H9 (cell line): ENCODE data around the gene SGCE. TPM values are rescaled to one million over a fixed set of nuclear protein-coding genes. Genes with fewer than 3 reads are reported as not detected.

Source experiments
- DNase-seq: peaks from one replicate; pipeline ENCODE4 v3.0.0-alpha.2; 2017
- H2AFZ ChIP-seq: one replicate; pipeline ENCODE4 v1.6.1; 2013; ENCODE audit warnings: mild to moderate bottlenecking, low read length, control low read depth, moderate library complexity
- H2AK5ac ChIP-seq: 2 replicates; pipeline ENCODE4 v1.6.1; 2013; ENCODE audit warnings: low read length, control low read depth, mixed read lengths; ENCODE audit not compliant: insufficient read length
- H2BK120ac ChIP-seq: one replicate; pipeline ENCODE4 v1.6.1; 2013; ENCODE audit warnings: low read depth, mild to moderate bottlenecking, low read length, control low read depth, inconsistent platforms; ENCODE audit not compliant: poor library complexity, severe bottlenecking
- H2BK12ac ChIP-seq: 2 replicates; pipeline ENCODE4 v1.6.1; 2013; ENCODE audit warnings: low read length, control low read depth, mixed read lengths, low read depth; ENCODE audit not compliant: insufficient read length
- H2BK15ac ChIP-seq: 2 replicates; pipeline ENCODE4 v1.6.1; 2013; ENCODE audit warnings: low read depth, low read length, control low read depth
- H2BK20ac ChIP-seq: one replicate; pipeline ENCODE4 v1.6.1; 2013; ENCODE audit warnings: low read depth, mild to moderate bottlenecking, low read length, control low read depth, inconsistent platforms; ENCODE audit not compliant: poor library complexity, severe bottlenecking
- H2BK5ac ChIP-seq: 2 replicates; pipeline ENCODE4 v1.6.1; 2013; ENCODE audit warnings: low read length, control low read depth, mixed read lengths; ENCODE audit not compliant: insufficient read length
- H3K14ac ChIP-seq: 2 replicates; pipeline ENCODE4 v1.6.1; 2013; ENCODE audit warnings: low read length, control low read depth; ENCODE audit not compliant: insufficient read depth
- H3K18ac ChIP-seq: 2 replicates; pipeline ENCODE4 v1.6.1; 2013; ENCODE audit warnings: low read depth, mild to moderate bottlenecking, mixed read lengths, low read length, control low read depth; ENCODE audit not compliant: insufficient read length
- H3K23ac ChIP-seq: 2 replicates; pipeline ENCODE4 v1.6.1; 2013; ENCODE audit warnings: low read length, control low read depth, mixed read lengths, low read depth; ENCODE audit not compliant: insufficient read length
- H3K23me2 ChIP-seq: 2 replicates; pipeline ENCODE4 v1.6.1; 2013; ENCODE audit warnings: low read depth, mild to moderate bottlenecking, mixed read lengths, low read length, control low read depth; ENCODE audit not compliant: insufficient read length, poor library complexity, severe bottlenecking
- H3K27ac ChIP-seq: 2 replicates; pipeline ENCODE4 v1.5.1; 2013; ENCODE audit warnings: low read length, control low read depth, mixed read lengths, low read depth; ENCODE audit not compliant: insufficient read length
- H3K27me3 ChIP-seq: 2 replicates; pipeline ENCODE4 v1.6.1; 2013; ENCODE audit warnings: low read length, control low read depth, inconsistent platforms; ENCODE audit not compliant: insufficient read depth
- H3K4ac ChIP-seq: 2 replicates; pipeline ENCODE4 v1.6.1; 2013; ENCODE audit warnings: low read depth, mild to moderate bottlenecking, control low read depth, inconsistent platforms, low read length, moderate library complexity
- H3K4me1 ChIP-seq: 2 replicates; pipeline ENCODE4 v1.6.1; 2013; ENCODE audit warnings: low read length, control low read depth, inconsistent platforms; ENCODE audit not compliant: insufficient read depth
- H3K4me2 ChIP-seq: 2 replicates; pipeline ENCODE4 v1.6.1; 2013; ENCODE audit warnings: low read length, control low read depth, mixed read lengths; ENCODE audit not compliant: insufficient read length, insufficient read depth
- H3K56ac ChIP-seq: 2 replicates; pipeline ENCODE4 v1.6.1; 2013; ENCODE audit warnings: low read depth, mild to moderate bottlenecking, mixed read lengths, low read length, control low read depth; ENCODE audit not compliant: insufficient read length
- H3K79me1 ChIP-seq: 2 replicates; pipeline ENCODE4 v1.6.1; 2013; ENCODE audit warnings: low read depth, mild to moderate bottlenecking, moderate library complexity, low read length, control low read depth, inconsistent platforms; ENCODE audit not compliant: insufficient read depth, poor library complexity, severe bottlenecking
- H3K79me2 ChIP-seq: 2 replicates; pipeline ENCODE4 v1.6.1; 2013; ENCODE audit warnings: low read length, control low read depth, inconsistent platforms; ENCODE audit not compliant: insufficient read depth
- H3K9ac ChIP-seq: 2 replicates; pipeline ENCODE4 v1.6.1; 2013; ENCODE audit warnings: low read length, control low read depth, mixed read lengths; ENCODE audit not compliant: insufficient read length; ENCODE audit errors: extremely low read depth
- H3K9me3 ChIP-seq: one replicate; pipeline ENCODE4 v1.6.1; 2013; ENCODE audit warnings: low read depth, low read length, inconsistent platforms; ENCODE audit not compliant: control insufficient read depth
- H3T11ph ChIP-seq: one replicate; pipeline ENCODE4 v1.6.1; 2013; ENCODE audit warnings: mild to moderate bottlenecking, low read length, control low read depth, inconsistent platforms
- H4K20me1 ChIP-seq: one replicate; pipeline ENCODE4 v1.6.1; 2013; ENCODE audit not compliant: control insufficient read depth, insufficient read length, insufficient read depth
- H4K5ac ChIP-seq: 2 replicates; pipeline ENCODE4 v1.6.1; 2013; ENCODE audit warnings: low read depth, mild to moderate bottlenecking, mixed read lengths, low read length, control low read depth; ENCODE audit not compliant: insufficient read length
- H4K8ac ChIP-seq: replicated peaks from 2 replicates; pipeline ENCODE4 v1.6.1; 2013; ENCODE audit warnings: low read length, control low read depth, mixed read lengths, low read depth; ENCODE audit not compliant: insufficient read length
- H4K91ac ChIP-seq: 2 replicates; pipeline ENCODE4 v1.6.1; 2013; ENCODE audit warnings: low read depth, mild to moderate bottlenecking, moderate library complexity, mixed read lengths, low read length, control low read depth; ENCODE audit not compliant: insufficient read length
- H3K27ac Mint-ChIP-seq, 3 experiments: 2 replicates in 2 of 3; 3 replicates in 1 of 3; pipeline ENCODE4 v1.8.0; 2020 to 2021; ENCODE audit warnings: mixed read lengths in 3 of 3, mild to moderate bottlenecking in 1 of 3, moderate library complexity in 1 of 3
- H3K27me3 Mint-ChIP-seq: 2 replicates; pipeline ENCODE4 v1.8.0; 2021; ENCODE audit warnings: low read depth, mild to moderate bottlenecking, moderate library complexity, mixed read lengths
- H3K36me3 Mint-ChIP-seq, 3 experiments: 2 replicates in 2 of 3; 3 replicates in 1 of 3; pipeline ENCODE4 v1.8.0; 2020 to 2021; ENCODE audit warnings: low read depth in 3 of 3, mixed read lengths in 3 of 3; ENCODE audit not compliant: insufficient read depth in 1 of 3
- H3K4me1 Mint-ChIP-seq, 2 experiments: 2 replicates each; pipeline ENCODE4 v1.8.0; 2020; ENCODE audit warnings: mixed read lengths in 2 of 2
- H3K4me3 Mint-ChIP-seq, 2 experiments: 2 replicates in 1 of 2; 3 replicates in 1 of 2; pipeline ENCODE4 v1.8.0; 2020 to 2021; ENCODE audit warnings: mild to moderate bottlenecking in 2 of 2, mixed read lengths in 2 of 2, moderate library complexity in 1 of 2
- H3K9me3 Mint-ChIP-seq, 2 experiments: 2 replicates in 1 of 2; 3 replicates in 1 of 2; pipeline ENCODE4 v1.8.0; 2020; ENCODE audit warnings: mild to moderate bottlenecking in 2 of 2, mixed read lengths in 2 of 2, moderate library complexity in 1 of 2
- WGBS: extraction: QIAGEN DNeasy Blood & Tissue Kit; methylation state at CpG from one replicate; pipeline ENCODE4 v1.1.7; 2013; ENCODE audit warnings: missing lambda C conversion rate, low lambda C conversion rate, mixed read lengths; ENCODE audit not compliant: insufficient read length; ENCODE audit errors: extremely low coverage; 5-methylcytosine and 5-hydroxymethylcytosine counted together
- total RNA-seq: library from RNA; stranded (reverse); gene quantifications from 2 replicates; pipeline ENCODE4 v1.2.1, GENCODE V29; 2021
- TF ChIP-seq, protein P1 (sequence below): fragments of 200-600 bp; sonication (generic); conservative IDR thresholded peaks from 3 replicates; pipeline ENCODE4 v1.8.0; 2021; ENCODE audit warnings: antibody characterized with exemption, mild to moderate bottlenecking

SGCE gene
- total RNA-seq, 1 experiment from 2014 or later: 30.5 TPM

DNA sequence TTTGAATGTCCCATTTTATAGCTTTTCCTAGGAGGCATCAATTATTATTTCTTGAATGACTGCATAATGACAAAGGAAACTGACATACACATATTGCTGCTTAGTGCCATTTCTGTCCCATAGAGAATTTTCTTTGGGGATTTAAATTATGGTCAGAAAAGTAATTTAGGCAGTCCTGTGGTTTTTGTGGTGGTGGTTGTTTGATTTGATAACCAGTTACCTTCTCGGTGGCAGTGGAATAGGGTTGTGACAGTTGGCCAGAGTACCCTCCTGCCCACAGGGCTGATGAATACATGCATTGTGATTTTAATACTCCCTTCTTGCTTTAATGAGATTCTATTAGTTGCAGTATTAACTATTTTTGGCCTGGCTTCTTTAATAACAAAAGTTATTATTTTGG is 6.6 kb upstream of the SGCE start:
- Mint-ChIP-seq H3K9me3 (peaks cover 12 to 20% of the 10 kb centered on the region in 2 experiments), H3K36me3 (peaks cover 27 to 34% (median 32%) of the 10 kb centered on the region in 3 experiments), H3K4me1 (peaks cover 3 to 16% of the 10 kb centered on the region in 2 experiments; a peak in 3 of 4 replicates), H3K27ac (no peak overlapping the region), H3K27me3 (no peaks in the 10 kb centered on the region; the same call in 1 of the 2 replicates), H3K4me3 (no peak overlapping the region)
- H3K79me1 ChIP-seq: no peaks in the 10 kb centered on the region
- H4K20me1 ChIP-seq: no peaks in the 10 kb centered on the region
- no peak overlapping the region for H4K8ac ChIP-seq
- no peak overlapping the region for H3K4ac ChIP-seq
- H4K5ac ChIP-seq: no peak overlapping the region
- H3K4me1 ChIP-seq: no peaks in the 10 kb centered on the region
- peaks cover 7% of the 10 kb centered on the region; the same call in 1 of the 2 replicates for H3K79me2 ChIP-seq
- H3T11ph ChIP-seq: no peak overlapping the region
- no peaks in the 10 kb centered on the region for H3K23me2 ChIP-seq
- no peak overlapping the region for H2BK15ac ChIP-seq
- H3K56ac ChIP-seq: no peak overlapping the region
- no peaks in the 10 kb centered on the region for H3K9me3 ChIP-seq
- DNase-seq: no peak
- WGBS: no CpG with 5 or more reads among the region's 1 CpG
- no peak overlapping the region for H2BK20ac ChIP-seq
- no peak overlapping the region for H3K18ac ChIP-seq
- no peak overlapping the region for H2AK5ac ChIP-seq
- no peak overlapping the region for H4K91ac ChIP-seq
- H3K23ac ChIP-seq: no peak overlapping the region
- TF ChIP-seq, protein P1, sequence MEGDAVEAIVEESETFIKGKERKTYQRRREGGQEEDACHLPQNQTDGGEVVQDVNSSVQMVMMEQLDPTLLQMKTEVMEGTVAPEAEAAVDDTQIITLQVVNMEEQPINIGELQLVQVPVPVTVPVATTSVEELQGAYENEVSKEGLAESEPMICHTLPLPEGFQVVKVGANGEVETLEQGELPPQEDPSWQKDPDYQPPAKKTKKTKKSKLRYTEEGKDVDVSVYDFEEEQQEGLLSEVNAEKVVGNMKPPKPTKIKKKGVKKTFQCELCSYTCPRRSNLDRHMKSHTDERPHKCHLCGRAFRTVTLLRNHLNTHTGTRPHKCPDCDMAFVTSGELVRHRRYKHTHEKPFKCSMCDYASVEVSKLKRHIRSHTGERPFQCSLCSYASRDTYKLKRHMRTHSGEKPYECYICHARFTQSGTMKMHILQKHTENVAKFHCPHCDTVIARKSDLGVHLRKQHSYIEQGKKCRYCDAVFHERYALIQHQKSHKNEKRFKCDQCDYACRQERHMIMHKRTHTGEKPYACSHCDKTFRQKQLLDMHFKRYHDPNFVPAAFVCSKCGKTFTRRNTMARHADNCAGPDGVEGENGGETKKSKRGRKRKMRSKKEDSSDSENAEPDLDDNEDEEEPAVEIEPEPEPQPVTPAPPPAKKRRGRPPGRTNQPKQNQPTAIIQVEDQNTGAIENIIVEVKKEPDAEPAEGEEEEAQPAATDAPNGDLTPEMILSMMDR: no peak
- H3K4me2 ChIP-seq: no peak overlapping the region
- H3K27ac ChIP-seq: no peak overlapping the region
- no peak overlapping the region for H2BK5ac ChIP-seq
- no peak overlapping the region for H2BK120ac ChIP-seq
- H2AFZ ChIP-seq: no peak overlapping the region
- no peak overlapping the region for H3K14ac ChIP-seq
- no peaks in the 10 kb centered on the region for H3K27me3 ChIP-seq
- no peak overlapping the region for H2BK12ac ChIP-seq
- no peak overlapping the region for H3K9ac ChIP-seq
